MM.1S (cell line): ENCODE results near the gene ZNF862.

Source experiments
- DNase-seq: peaks from one replicate; pipeline ENCODE4 v3.0.0-alpha.2; 2015
- H2AFZ ChIP-seq: fragments of 300-600 bp; sonication (generic); 2 replicates; pipeline ENCODE4 v1.6.0; 2016; ENCODE audit warnings: antibody characterized with exemption, low read length
- H3F3A ChIP-seq: fragments of 300-600 bp; sonication (generic); 2 replicates; pipeline ENCODE4 v1.6.1; 2016; ENCODE audit warnings: mild to moderate bottlenecking, antibody characterized with exemption, low read length, moderate library complexity, mixed read lengths; ENCODE audit not compliant: insufficient read depth
- H3K27ac ChIP-seq: fragments of 300-600 bp; sonication (generic); 2 replicates; pipeline ENCODE4 v1.5.1; 2016; ENCODE audit warnings: mild to moderate bottlenecking, low read length
- H3K27me3 ChIP-seq: fragments of 300-600 bp; sonication (generic); replicated peaks from 2 replicates; pipeline ENCODE4 v1.6.0; 2016; ENCODE audit warnings: low read length; ENCODE audit not compliant: insufficient read depth
- H3K36me3 ChIP-seq: fragments of 300-600 bp; sonication (generic); replicated peaks from 2 replicates; pipeline ENCODE4 v1.6.1; 2016; ENCODE audit warnings: mild to moderate bottlenecking, low read length, mixed read lengths; ENCODE audit not compliant: insufficient read depth
- H3K4me1 ChIP-seq: fragments of 300-600 bp; sonication (generic); 2 replicates; pipeline ENCODE4 v1.6.1; 2016; ENCODE audit warnings: low read length, mixed read lengths
- H3K4me2 ChIP-seq: fragments of 300-600 bp; sonication (generic); 2 replicates; pipeline ENCODE4 v1.6.0; 2016; ENCODE audit warnings: low read depth, low read length
- H3K4me3 ChIP-seq: fragments of 300-600 bp; sonication (generic); 2 replicates; pipeline ENCODE4 v1.5.1; 2016; ENCODE audit warnings: low read length, mixed read lengths
- H3K79me2 ChIP-seq: fragments of 300-600 bp; sonication (generic); 2 replicates; pipeline ENCODE4 v1.6.1; 2016; ENCODE audit warnings: mixed run types, low read length, mixed read lengths
- H3K9ac ChIP-seq: fragments of 300-600 bp; sonication (generic); 2 replicates; pipeline ENCODE4 v1.6.1; 2016; ENCODE audit warnings: low read length, mixed read lengths
- H3K9me2 ChIP-seq: fragments of 300-600 bp; sonication (generic); replicated peaks from 2 replicates; pipeline ENCODE4 v1.6.1; 2016; ENCODE audit warnings: mild to moderate bottlenecking, low read length, mixed read lengths; ENCODE audit not compliant: insufficient read depth
- H3K9me3 ChIP-seq: fragments of 300-600 bp; sonication (generic); replicated peaks from 2 replicates; pipeline ENCODE4 v1.6.1; 2016; ENCODE audit warnings: mild to moderate bottlenecking, low read length, mixed read lengths; ENCODE audit not compliant: insufficient read depth
- H4K20me1 ChIP-seq: fragments of 300-600 bp; sonication (generic); 2 replicates; pipeline ENCODE4 v1.6.1; 2016; ENCODE audit warnings: mild to moderate bottlenecking, low read length, moderate library complexity, mixed read lengths; ENCODE audit not compliant: insufficient read depth
- CTCF ChIP-seq: fragments of 300-600 bp; sonication (generic); IDR thresholded peaks from 2 replicates; pipeline ENCODE4 v1.5.1; 2016; ENCODE audit warnings: antibody characterized with exemption, low read length, mixed read lengths
- EZH2 ChIP-seq: fragments of 300-600 bp; sonication (generic); optimal IDR thresholded peaks from 2 replicates; pipeline ENCODE3; 2017; ENCODE audit warnings: low read depth, mild to moderate bottlenecking, antibody characterized with exemption, low read length, mixed read lengths
- EZH2phosphoT487 ChIP-seq: fragments of 300-600 bp; sonication (generic); IDR thresholded peaks from 2 replicates; pipeline ENCODE4 v1.6.1; 2018; ENCODE audit warnings: antibody characterized with exemption, low read length

Gene ZNF862

GRCh38 chr7:149869867-149870266 is 31.7 kb downstream of the ZNF862 start:
- H3K9me2 ChIP-seq: no peaks in the 10 kb centered on the region
- TF ChIP-seq CTCF (no peak), EZH2 (no peak), EZH2phosphoT487 (no peak)
- H4K20me1 ChIP-seq: no peaks in the 10 kb centered on the region
- H3K79me2 ChIP-seq: peaks cover 6% of the 10 kb centered on the region
- peak overlapping the region; percentile 12; the same call in 1 of the 2 replicates for H3K4me2 ChIP-seq
- H3K9ac ChIP-seq: no peak overlapping the region
- no peak overlapping the region; the same call in 1 of the 2 replicates for H3K27ac ChIP-seq
- no peaks in the 10 kb centered on the region for H3K9me3 ChIP-seq
- H3K4me1 ChIP-seq: peaks cover 51% of the 10 kb centered on the region
- no peak overlapping the region for H3K4me3 ChIP-seq
- H3K36me3 ChIP-seq: no peaks in the 10 kb centered on the region
- no peaks in the 10 kb centered on the region for H3K27me3 ChIP-seq
- H2AFZ ChIP-seq: 0 out of 2 replicates have a peak overlapping the region, but pooled peaks have one; percentile 2
- peaks cover 9% of the 10 kb centered on the region; the same call in 1 of the 2 replicates for H3F3A ChIP-seq
- DNase-seq: peak; percentile 40

GRCh38 chr7:149870274-149870673 is 32.1 kb downstream of the ZNF862 start:
- H3K9ac ChIP-seq: no peak overlapping the region
- H3K79me2 ChIP-seq: peaks cover 9% of the 10 kb centered on the region
- no peak overlapping the region for H3K4me3 ChIP-seq
- no peaks in the 10 kb centered on the region for H3K36me3 ChIP-seq
- 0 out of 2 replicates have a peak overlapping the region, but pooled peaks have one; percentile 2 for H2AFZ ChIP-seq
- no peaks in the 10 kb centered on the region for H3K9me2 ChIP-seq
- no peak overlapping the region for H3K27ac ChIP-seq
- H3K27me3 ChIP-seq: no peaks in the 10 kb centered on the region
- no peak for DNase-seq
- no peak for TF ChIP-seq CTCF
- no peak for TF ChIP-seq EZH2
- TF ChIP-seq EZH2phosphoT487: no peak
- no peaks in the 10 kb centered on the region for H3K9me3 ChIP-seq
- H4K20me1 ChIP-seq: no peaks in the 10 kb centered on the region
- H3F3A ChIP-seq: peaks cover 9% of the 10 kb centered on the region; the same call in 1 of the 2 replicates
- H3K4me1 ChIP-seq: peaks cover 53% of the 10 kb centered on the region
- H3K4me2 ChIP-seq: peak overlapping the region; percentile 12; the same call in 1 of the 2 replicates

- peaks cover 15% of the 10 kb centered on the region for H3K79me2 ChIP-seq
- H3K4me2 ChIP-seq: no peak overlapping the region
- H3K27me3 ChIP-seq: no peaks in the 10 kb centered on the region
- TF ChIP-seq EZH2: no peak
- no peak for TF ChIP-seq CTCF
- TF ChIP-seq EZH2phosphoT487: no peak
- H3K36me3 ChIP-seq: no peaks in the 10 kb centered on the region
- H3K9ac ChIP-seq: no peak overlapping the region
- H3K4me3 ChIP-seq: no peak overlapping the region
- no peaks in the 10 kb centered on the region for H3K9me3 ChIP-seq
- no peak overlapping the region for H3K27ac ChIP-seq
- H3K9me2 ChIP-seq: no peaks in the 10 kb centered on the region
- H3F3A ChIP-seq: peaks cover 9% of the 10 kb centered on the region; the same call in 1 of the 2 replicates
- peaks cover 50% of the 10 kb centered on the region for H3K4me1 ChIP-seq
- H2AFZ ChIP-seq: no peak overlapping the region
- no peak for DNase-seq
- no peaks in the 10 kb centered on the region for H4K20me1 ChIP-seq
Observed at GRCh38 chr7:149870701-149871483, 32.7 kb downstream of the ZNF862 start.
